HG03066 (cell line): ENCODE measurements around the gene FAM83F.

Experiments
- ATAC-seq: cut with Tn5 transposase; IDR thresholded peaks from one replicate; pipeline ENCODE4 v1.9.1; 2021; ENCODE audit warnings: low read depth; ENCODE audit not compliant: unreplicated experiment

Gene FAM83F

GRCh38 chr22:40054486-40054885 lies 59.7 kb downstream of the FAM83F start:
- ATAC-seq, result no peak

- ATAC-seq, result peak; percentile 85
Observed at GRCh38 chr22:40055143-40055883, 60.6 kb downstream of the FAM83F start.

- ATAC-seq, result no peak
Observed at GRCh38 chr22:40056154-40056553, 61.4 kb downstream of the FAM83F start.

- ATAC-seq, result no peak
Observed at GRCh38 chr22:40056559-40056958, 61.8 kb downstream of the FAM83F start.

GRCh38 chr22:40057652-40058051 lies 62.9 kb downstream of the FAM83F start:
- ATAC-seq, result no peak

- no peak for ATAC-seq
Observed at GRCh38 chr22:40058265-40058664, 63.5 kb downstream of the FAM83F start.

GRCh38 chr22:40065981-40066380 lies 71.2 kb downstream of the FAM83F start:
- ATAC-seq, result no peak

GRCh38 chr22:40067639-40068038 lies 72.9 kb downstream of the FAM83F start:
- ATAC-seq, result no peak

GRCh38 chr22:40070701-40071100 lies 75.9 kb downstream of the FAM83F start:
- ATAC-seq, result no peak

GRCh38 chr22:40071720-40072119 lies 77.0 kb downstream of the FAM83F start:
- ATAC-seq, result no peak

GRCh38 chr22:40076702-40077645 lies 82.2 kb downstream of the FAM83F start:
- no peak for ATAC-seq

- no peak for ATAC-seq
Observed at GRCh38 chr22:40077646-40078016, 82.9 kb downstream of the FAM83F start.

- no peak for ATAC-seq
Observed at GRCh38 chr22:40081662-40082061, 86.9 kb downstream of the FAM83F start.

GRCh38 chr22:40082184-40082583 lies 87.4 kb downstream of the FAM83F start:
- ATAC-seq, result no peak

- ATAC-seq, result no peak
Observed at GRCh38 chr22:40083794-40084193, 89.0 kb downstream of the FAM83F start.

GRCh38 chr22:40084246-40084645 lies 89.5 kb downstream of the FAM83F start:
- ATAC-seq, result no peak

GRCh38 chr22:40088818-40089217 lies 94.1 kb downstream of the FAM83F start:
- no peak for ATAC-seq
